ENCODE data around the gene CCL28. TPM values are rescaled to one million over a fixed set of nuclear protein-coding genes. Genes with fewer than 3 reads are reported as not detected.
A peak's percentile ranks its signal among the peaks of the same experiment; 100 is the strongest.
"Not testable (repeated sequence)": the region's sequence is repeated elsewhere in the genome, so short reads cannot be mapped to it uniquely, and the experiment has no call there.

CCL28 gene
- total and polyA plus RNA-seq, 2 of the 13 experiments (the other 11 are each of a cell fraction or from before 2014, with no cell fraction given), result 0.03 TPM; not detected in 1

- H3K9ac ChIP-seq (ENCODE audit: insufficient read depth, low read depth, low read length); H3K27ac ChIP-seq (ENCODE audit: extremely low read length, insufficient read depth, low read length); in situ Hi-C loops (cut with HindIII; ENCODE audit: extremely low pct_ligation_motif_present, low pct_unique_long_range_greater_than_20kb); ATAC-seq; H3K9me3 ChIP-seq (ENCODE audit: low read length); H3K4me2 ChIP-seq (ENCODE audit: low read depth, low read length); H3K36me3 ChIP-seq (replicated peaks in 1 of 2; ENCODE audit: control insufficient read depth in 1 of 2, insufficient read depth in 2 of 2, low read length in 2 of 2); FAIRE-seq; BruUV-seq (replicated peaks); POLR2A ChIA-PET; DNase-seq (ENCODE audit: low spot score); H3K27me3 ChIP-seq (ENCODE audit: control insufficient read depth in 1 of 2, insufficient read depth in 2 of 2, low read length in 2 of 2); CTCF ChIA-PET (ENCODE audit: low intra/inter-chr PET ratio, low total read pairs); H2AFZ ChIP-seq (ENCODE audit: low read length); H3K4me3 ChIP-seq (replicated peaks in 1 of 3; ENCODE audit: insufficient read depth in 1 of 3, low read depth in 2 of 3, low read length in 3 of 3); H3K79me2 ChIP-seq (ENCODE audit: insufficient read depth, low read length); H4K20me1 ChIP-seq (ENCODE audit: insufficient read depth, low read length); intact Hi-C loops (cut with micrococcal nuclease; ENCODE audit: unreplicated experiment): not testable (repeated sequence)
- peaks cover 19% of the 10 kb centered on the region for H3K4me1 ChIP-seq (ENCODE audit: insufficient read depth, low read length)
- whole genome bisulfite sequencing (ENCODE audit: low lambda C conversion rate), result 2% methylated on average over 2 of the region's 2 CpGs
These were observed 47.0 kb downstream of the CCL28 start for GRCh38 chr5:43365155-43365554.

- ChIA-PET CTCF (ENCODE audit: low intra/inter-chr PET ratio, low total read pairs) (no interaction called here), POLR2A (no interaction called here)
- peaks cover 19% of the 10 kb centered on the region for H3K4me1 ChIP-seq (ENCODE audit: insufficient read depth, low read length)
- peaks cover 8% of the 10 kb centered on the region; the same call in 1 of the 2 replicates for H3K9me3 ChIP-seq (ENCODE audit: low read length)
- no peak overlapping the region for H3K9ac ChIP-seq (ENCODE audit: insufficient read depth, low read depth, low read length)
- ATAC-seq, result no peak
- FAIRE-seq, result no peak
- H3K27me3 ChIP-seq (ENCODE audit: control insufficient read depth in 1 of 2, insufficient read depth in 2 of 2, low read length in 2 of 2), result no peaks in the 10 kb centered on the region
- no peak overlapping the region for H3K4me2 ChIP-seq (ENCODE audit: low read depth, low read length)
- BruUV-seq (replicated peaks), result no TSS peak
- H3K4me3 ChIP-seq (replicated peaks in 1 of 3; ENCODE audit: insufficient read depth in 1 of 3, low read depth in 2 of 3, low read length in 3 of 3), result no peak overlapping the region
- intact Hi-C loops (cut with micrococcal nuclease; ENCODE audit: unreplicated experiment), result no loop called here
- no peaks in the 10 kb centered on the region for H4K20me1 ChIP-seq (ENCODE audit: insufficient read depth, low read length)
- 0% methylated on average over 2 of the region's 2 CpGs for WGBS (ENCODE audit: low lambda C conversion rate)
- H3K27ac ChIP-seq (ENCODE audit: extremely low read length, insufficient read depth, low read length), result no peak overlapping the region
- TF ChIP-seq CEBPG (CRISPR knock-in tag; IDR thresholded peaks at IDR 0.05) (no peak), EZH2 (conservative IDR thresholded peaks at IDR 0.05; ENCODE audit: low read depth, low read length) (no peak), CBFB (CRISPR knock-in tag; IDR thresholded peaks at IDR 0.05) (no peak), ZNF160 (CRISPR knock-in tag; IDR thresholded peaks at IDR 0.05) (no peak), ZNF777 (CRISPR knock-in tag; IDR thresholded peaks at IDR 0.05) (no peak), REXO4 (CRISPR knock-in tag; IDR thresholded peaks at IDR 0.05; ENCODE audit: borderline replicate concordance) (no peak), SNAI1 (CRISPR knock-in tag; IDR thresholded peaks at IDR 0.05; ENCODE audit: borderline replicate concordance) (no peak), ZNF562 (CRISPR knock-in tag; IDR thresholded peaks at IDR 0.05; ENCODE audit: borderline replicate concordance) (no peak), EHMT2 (IDR thresholded peaks at IDR 0.05; ENCODE audit: borderline replicate concordance, low read depth, low read length) (no peak), RFXANK (CRISPR knock-in tag; IDR thresholded peaks at IDR 0.05) (no peak), ZNF496 (CRISPR knock-in tag; IDR thresholded peaks at IDR 0.05; ENCODE audit: insufficient replicate concordance) (no peak), ZNF883 (CRISPR knock-in tag; IDR thresholded peaks at IDR 0.05; ENCODE audit: not compliant biosample characterization) (no peak), ZNF350 (CRISPR knock-in tag; IDR thresholded peaks at IDR 0.05; ENCODE audit: borderline replicate concordance, low read depth) (no peak)
- TF ChIP-seq, protein P1, sequence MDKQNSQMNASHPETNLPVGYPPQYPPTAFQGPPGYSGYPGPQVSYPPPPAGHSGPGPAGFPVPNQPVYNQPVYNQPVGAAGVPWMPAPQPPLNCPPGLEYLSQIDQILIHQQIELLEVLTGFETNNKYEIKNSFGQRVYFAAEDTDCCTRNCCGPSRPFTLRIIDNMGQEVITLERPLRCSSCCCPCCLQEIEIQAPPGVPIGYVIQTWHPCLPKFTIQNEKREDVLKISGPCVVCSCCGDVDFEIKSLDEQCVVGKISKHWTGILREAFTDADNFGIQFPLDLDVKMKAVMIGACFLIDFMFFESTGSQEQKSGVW (CRISPR knock-in tag; IDR thresholded peaks at IDR 0.05; ENCODE audit: borderline replicate concordance), result no peak
- in situ Hi-C loops (cut with HindIII; ENCODE audit: extremely low pct_ligation_motif_present, low pct_unique_long_range_greater_than_20kb), result no loop called here
- H2AFZ ChIP-seq (ENCODE audit: low read length), result peak overlapping the region; percentile 42
- no peak for DNase-seq (ENCODE audit: low spot score)
- no peaks in the 10 kb centered on the region for H3K36me3 ChIP-seq (replicated peaks in 1 of 2; ENCODE audit: control insufficient read depth in 1 of 2, insufficient read depth in 2 of 2, low read length in 2 of 2)
- no peaks in the 10 kb centered on the region for H3K79me2 ChIP-seq (ENCODE audit: insufficient read depth, low read length)
These were observed 48.6 kb downstream of the CCL28 start for GRCh38 chr5:43363445-43364152.

All from HepG2 (cell line).